Activated CD4-positive, alpha-beta T cell treated with anti-CD3 and anti-CD28 coated beads, Interleukin-2, amount 50 U/mL, for 1 hour (primary cell): Measurements from ENCODE around the gene CGB8.
"Not testable (repeated sequence)": the region's sequence is repeated elsewhere in the genome, so short reads cannot be mapped to it uniquely, and the experiment has no call there.

Experiments
- DNase-seq: peaks from one replicate; pipeline ENCODE4 v3.0.0-alpha.2; 2020

The CGB8 gene

GRCh38 chr19:49049011-49049410 is at the start of gene CGB8:
CGB8 (minus strand) TSS chr19:49049111; CDS start chr19:49048739, 372 bp downstream.
- DNase-seq, result not testable (repeated sequence)

GRCh38 chr19:49097453-49098288 is 48.8 kb upstream of the CGB8 start:
- peak; percentile 70 for DNase-seq

GRCh38 chr19:49094505-49095482 is 45.9 kb upstream of the CGB8 start:
- DNase-seq, result no peak

GRCh38 chr19:49092686-49093085 is 43.8 kb upstream of the CGB8 start:
- DNase-seq, result no peak

GRCh38 chr19:49091391-49092038 is 42.6 kb upstream of the CGB8 start:
- DNase-seq, result no peak

- DNase-seq, result no peak
These were observed 37.4 kb upstream of the CGB8 start for GRCh38 chr19:49086296-49086695.

GRCh38 chr19:49085868-49086232 is 36.9 kb upstream of the CGB8 start:
- DNase-seq, result no peak

- peak; percentile 98 for DNase-seq
These were observed 36.3 kb upstream of the CGB8 start, which contains the start of gene SNRNP70 for GRCh38 chr19:49085020-49085867. SNRNP70 (plus strand) TSS chr19:49085451; CDS start chr19:49086415, 964 bp downstream.

GRCh38 chr19:49084206-49085019 is 35.5 kb upstream of the CGB8 start:
- no peak for DNase-seq

GRCh38 chr19:49081273-49081672 is 32.4 kb upstream of the CGB8 start:
- DNase-seq, result no peak

- no peak for DNase-seq
These were observed 31.5 kb upstream of the CGB8 start for GRCh38 chr19:49080392-49080791.

- not testable (repeated sequence) for DNase-seq
These were observed 26.0 kb upstream of the CGB8 start for GRCh38 chr19:49074869-49075268.

- no peak for DNase-seq
These were observed 24.8 kb upstream of the CGB8 start for GRCh38 chr19:49073514-49074378.

- DNase-seq, result no peak
These were observed 23.1 kb upstream of the CGB8 start for GRCh38 chr19:49071860-49072547.

GRCh38 chr19:49070416-49070815 is 21.5 kb upstream of the CGB8 start:
- DNase-seq, result no peak

- DNase-seq, result no peak
These were observed 20.1 kb upstream of the CGB8 start for GRCh38 chr19:49069026-49069425.

GRCh38 chr19:49067554-49067953 is 18.6 kb upstream of the CGB8 start:
- no peak for DNase-seq

GRCh38 chr19:49065905-49066512 is 17.1 kb upstream of the CGB8 start:
- DNase-seq, result no peak
